Spleen (tissue), 7 donors: ENCODE results near the gene LRRC26.

ENCODE experiments used
- CTCF ChIP-seq, 11 experiments: fragments of 200-600 bp in 7 of 11; fragments of 450-650 bp in 4 of 11; sonication (generic) in 4 of 11; IDR thresholded peaks in 8 of 11; conservative IDR thresholded peaks in 3 of 11; 1 replicate in 7 of 11; 2 replicates in 4 of 11; pipeline versions ENCODE4 v1.4.0 to v1.8.0; 2016 to 2021; ENCODE audit warnings: antibody characterized with exemption in 11 of 11, inconsistent platforms in 4 of 11, mild to moderate bottlenecking in 1 of 11
- POLR2AphosphoS5 ChIP-seq, 3 donors: sonication (generic); formaldehyde crosslinking; IDR thresholded peaks; one replicate each; pipeline ENCODE4 v1.5.1; 2017; ENCODE audit warnings: antibody characterized with exemption in 3 of 3
- donor health status: DM: no; HTN: no; CAD: no; lungs with moderate emphysema.
- donor health status: DM: no; HTN: no; CAD: no.
- donor health status: DM: no; HTN: no; CAD: no.

- no peak for TF ChIP-seq CTCF (IDR thresholded peaks at IDR 0.05 in 8 of 11, conservative IDR thresholded peaks at IDR 0.05 in 3 of 11)
- no peak for TF ChIP-seq POLR2AphosphoS5 (IDR thresholded peaks at IDR 0.05)
Observed at GRCh38 chr9:137148242-137148641, 21.6 kb downstream of the LRRC26 start.
